Right renal pelvis (tissue), 4 donors: ENCODE results near the gene PHF3. TPM values are rescaled to one million over a fixed set of nuclear protein-coding genes. Genes with fewer than 3 reads are reported as not detected.
A peak's percentile ranks its signal among the peaks of the same experiment; 100 is the strongest.

ENCODE experiments used
- DNase-seq, 4 donors: peaks; one replicate each; pipeline ENCODE4 v3.0.0-alpha.2; 2013; ENCODE audit warnings: low read depth in 4 of 4, low spot score in 3 of 4, missing footprints in 1 of 4
- polyA plus RNA-seq, 4 donors: library from polyadenylated mRNA; unstranded; fragments of 120-200 nt; gene quantifications; one replicate each; pipeline ENCODE4 v1.2.1, GENCODE V29; 2013; ENCODE audit not compliant: insufficient read length in 4 of 4

The PHF3 gene
- polyA plus RNA-seq, 4 donors, result 55.5 to 69.1 (median 64.0) TPM

GRCh38 chr6:63644668-63645326 is 9.2 kb downstream of the PHF3 start:
- no peak for DNase-seq

- no peak for DNase-seq
Measured at GRCh38 chr6:63649269-63649668, 13.7 kb downstream of the PHF3 start.

GRCh38 chr6:63649847-63650265 is 14.3 kb downstream of the PHF3 start:
- no peak for DNase-seq

DNA sequence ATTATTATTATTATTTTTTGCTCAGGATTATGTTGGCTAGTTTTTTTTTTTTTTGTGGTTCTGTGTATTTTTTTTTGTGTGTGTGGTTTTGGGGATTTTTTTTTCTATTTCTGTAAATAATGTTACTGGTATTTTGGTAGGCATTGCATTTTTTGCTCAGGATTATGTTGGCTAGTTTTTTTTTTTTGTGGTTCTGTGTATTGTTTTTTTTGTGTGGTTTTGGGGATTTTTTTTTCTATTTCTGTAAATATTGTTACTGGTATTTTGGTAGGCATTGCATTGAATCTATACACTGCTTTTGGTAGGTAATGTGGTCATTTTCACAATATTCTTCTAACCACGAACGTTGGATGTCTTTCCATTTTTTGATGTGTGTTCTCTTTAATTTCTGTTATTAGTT is 17.4 kb downstream of the PHF3 start:
- no peak for DNase-seq

GRCh38 chr6:63660757-63661156 is 25.2 kb downstream of the PHF3 start:
- no peak for DNase-seq

DNA sequence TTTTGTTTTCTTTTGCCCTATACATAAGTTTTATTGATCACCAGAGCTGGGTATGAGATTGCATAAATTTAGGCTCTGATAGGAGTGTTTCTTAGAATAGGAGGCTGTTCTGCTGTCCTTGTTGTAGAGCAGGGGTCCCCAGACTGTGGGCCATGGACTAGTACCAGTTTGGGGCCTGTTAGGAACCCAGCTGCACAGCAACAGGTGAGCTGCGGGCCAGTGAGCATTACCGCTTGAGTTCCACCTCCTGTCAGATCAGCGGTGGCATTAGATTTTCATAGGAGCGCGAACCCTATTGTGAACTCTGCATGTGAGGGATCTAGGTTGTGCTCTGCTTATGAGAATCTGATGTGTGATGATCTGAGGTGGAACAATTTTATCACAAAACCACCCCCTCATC is 26.2 kb downstream of the PHF3 start:
- no peak for DNase-seq

DNA sequence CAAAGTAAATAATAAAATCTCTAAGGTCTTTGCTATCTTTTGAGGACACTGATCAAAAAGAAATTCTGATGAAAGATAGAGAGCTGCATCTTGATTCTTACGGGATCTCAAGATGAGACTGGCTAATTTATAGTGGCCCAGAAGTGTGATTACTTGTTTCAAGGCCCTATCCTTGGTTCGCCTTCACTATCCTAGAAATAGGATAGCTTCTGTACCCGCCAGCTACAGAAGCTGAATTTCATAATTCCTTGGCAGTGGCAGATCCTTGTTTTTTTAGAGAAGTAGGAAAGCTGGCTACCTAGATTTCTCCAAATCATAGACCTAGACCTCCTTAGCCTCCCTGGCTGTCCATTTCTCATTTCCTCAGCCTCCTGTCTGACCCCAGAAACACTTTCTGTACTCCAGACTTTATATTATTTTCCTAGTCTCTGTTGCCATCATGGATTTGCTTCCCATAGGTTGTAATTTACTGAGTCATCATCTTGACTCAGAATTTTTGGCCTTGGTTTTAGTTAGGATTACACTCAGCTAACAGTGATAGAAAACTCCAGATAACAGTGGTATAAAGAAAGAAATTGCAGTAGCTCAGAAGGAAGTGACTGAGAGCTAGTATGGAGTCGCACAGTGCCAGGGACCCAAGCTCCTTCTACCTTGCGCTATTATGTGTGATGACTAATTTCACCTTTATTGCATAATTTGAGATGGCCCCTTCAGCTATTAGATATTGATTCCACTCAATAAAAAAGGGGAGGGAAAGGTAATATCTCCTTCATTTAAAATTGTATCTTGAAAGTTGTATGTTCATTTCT is 27.7 kb downstream of the PHF3 start:
- no peak for DNase-seq

GRCh38 chr6:63663956-63664281 is 28.3 kb downstream of the PHF3 start:
- no peak for DNase-seq

DNA sequence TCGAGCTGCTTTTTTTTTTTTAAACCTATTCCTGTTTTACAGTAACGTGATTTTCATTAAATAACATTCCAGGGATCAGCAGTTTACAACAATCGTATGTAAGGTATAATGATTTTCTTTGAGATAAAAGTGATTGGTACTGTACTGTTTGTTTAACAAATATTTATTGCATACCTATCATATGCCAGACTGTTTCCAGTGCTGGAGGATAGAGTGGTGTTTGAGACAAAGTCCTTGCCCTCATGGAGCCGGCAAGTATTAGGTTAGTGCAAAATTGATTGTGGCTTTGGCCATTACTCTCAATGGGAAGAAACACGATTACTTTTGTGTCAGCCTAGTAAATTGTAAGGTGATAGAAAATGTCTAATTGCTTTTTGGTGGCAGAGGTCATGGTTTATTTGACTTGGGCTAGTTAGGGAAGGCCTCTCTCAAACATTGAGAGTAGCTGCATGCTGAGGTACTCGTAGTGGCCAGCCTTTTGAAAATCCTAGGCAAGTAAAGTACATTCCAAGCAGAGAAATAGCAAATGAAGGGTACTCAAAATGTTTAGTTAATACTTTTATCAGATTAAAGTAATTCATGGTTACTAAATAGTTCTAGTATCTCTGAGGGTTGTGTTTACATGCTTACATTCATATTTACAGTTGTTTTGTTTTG is 35.6 kb downstream of the PHF3 start:
- no peak for DNase-seq

DNA sequence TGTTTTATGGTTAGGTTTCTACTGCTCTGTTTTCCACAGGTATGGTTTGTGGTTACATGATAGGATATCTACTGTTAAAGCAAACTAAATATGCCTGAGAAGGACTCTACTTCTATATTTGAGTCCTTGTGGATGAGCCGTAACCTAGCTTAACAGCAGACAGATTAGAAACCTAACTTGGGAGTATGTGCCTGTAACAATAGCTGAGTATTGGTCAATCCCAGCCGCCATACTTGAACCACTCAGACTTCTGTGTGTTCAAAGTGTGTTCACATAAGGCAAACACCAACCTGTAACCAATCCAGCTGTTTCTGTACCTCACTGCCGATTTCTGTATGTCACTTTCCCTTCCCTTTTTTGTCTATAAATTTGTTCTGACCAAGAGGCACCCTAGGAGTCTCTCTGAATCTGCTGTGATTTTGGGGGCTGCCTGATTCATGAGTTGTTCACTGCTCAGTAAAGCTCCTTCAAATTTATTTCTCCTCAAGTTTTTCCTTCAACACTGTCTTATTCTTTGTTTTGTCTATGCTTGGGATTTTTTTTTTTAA is 37.1 kb downstream of the PHF3 start:
- no peak for DNase-seq

DNA sequence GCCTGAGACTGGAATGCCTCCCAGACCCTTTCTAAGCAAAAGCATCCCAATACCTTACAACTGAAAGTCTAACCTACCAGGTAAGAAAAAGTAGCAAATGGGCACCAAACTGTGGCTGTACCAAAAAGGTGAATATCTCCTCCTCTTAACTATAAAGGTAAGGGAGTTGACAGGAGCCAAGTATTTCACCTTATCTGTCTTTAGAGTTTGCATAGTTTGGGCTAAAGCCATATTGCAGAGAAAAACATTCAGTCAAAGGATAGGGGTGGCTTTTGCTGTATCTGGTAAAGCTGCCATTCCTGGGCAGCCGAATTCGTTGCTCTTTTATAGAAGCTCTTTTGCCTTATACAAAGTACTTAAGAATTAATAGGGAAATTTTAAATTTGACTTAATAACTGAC is 38.1 kb downstream of the PHF3 start:
- DNase-seq, result no peak

- DNase-seq, result no peak
Measured at GRCh38 chr6:63674635-63675034, 39.0 kb downstream of the PHF3 start.

DNA sequence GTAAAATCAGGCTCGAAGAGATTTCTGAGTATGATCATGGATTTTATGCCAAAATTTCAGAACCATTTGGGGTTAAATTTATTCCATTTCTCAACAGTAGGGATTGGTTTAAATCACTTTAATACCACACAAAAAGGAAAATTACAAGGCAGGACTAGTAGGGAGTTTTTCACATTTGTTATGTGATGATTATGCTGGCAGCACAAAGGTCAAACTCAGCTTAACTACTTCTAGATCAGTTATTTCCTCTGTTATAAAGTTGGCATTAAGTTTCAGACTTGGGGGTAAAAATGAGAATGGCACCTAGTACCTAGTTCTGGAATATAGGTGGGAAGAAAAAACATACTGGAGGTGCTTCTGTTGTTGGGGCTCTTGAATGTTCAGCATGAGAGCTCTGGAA is 39.5 kb downstream of the PHF3 start:
- DNase-seq, result no peak

DNA sequence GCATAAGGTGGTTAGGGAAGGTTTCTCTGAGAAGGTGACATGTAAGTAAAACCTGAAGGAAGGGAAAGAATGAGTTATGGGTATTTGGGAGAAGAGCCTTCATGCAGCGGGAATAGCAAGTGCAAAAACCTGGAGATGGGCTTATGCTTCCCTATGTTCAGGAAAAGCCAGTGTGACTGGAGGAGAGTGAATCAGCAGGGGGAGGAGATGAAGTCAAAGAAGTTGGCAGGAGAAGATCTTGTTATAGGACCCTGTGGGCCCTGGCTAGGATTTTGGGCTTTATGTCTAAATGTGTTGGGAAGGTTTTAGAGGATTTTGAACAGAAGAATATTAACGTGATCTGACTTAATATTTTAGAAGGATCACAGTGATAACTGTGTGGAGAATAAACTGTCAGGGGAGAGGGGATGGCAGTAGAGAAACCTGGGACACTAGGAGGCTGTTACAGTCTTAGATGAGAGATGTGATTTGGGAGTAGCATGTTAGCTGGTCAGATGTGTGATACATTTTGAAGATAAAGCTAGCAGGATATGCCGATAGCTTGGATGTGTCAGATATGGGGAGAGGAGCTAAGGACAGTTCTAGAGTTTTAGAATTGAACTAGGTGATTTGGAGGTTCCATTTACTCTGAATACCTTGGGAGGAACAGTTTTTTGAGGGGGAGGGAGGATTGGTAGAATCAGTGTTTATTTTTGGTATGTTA is 41.0 kb downstream of the PHF3 start:
- DNase-seq, result no peak

DNA sequence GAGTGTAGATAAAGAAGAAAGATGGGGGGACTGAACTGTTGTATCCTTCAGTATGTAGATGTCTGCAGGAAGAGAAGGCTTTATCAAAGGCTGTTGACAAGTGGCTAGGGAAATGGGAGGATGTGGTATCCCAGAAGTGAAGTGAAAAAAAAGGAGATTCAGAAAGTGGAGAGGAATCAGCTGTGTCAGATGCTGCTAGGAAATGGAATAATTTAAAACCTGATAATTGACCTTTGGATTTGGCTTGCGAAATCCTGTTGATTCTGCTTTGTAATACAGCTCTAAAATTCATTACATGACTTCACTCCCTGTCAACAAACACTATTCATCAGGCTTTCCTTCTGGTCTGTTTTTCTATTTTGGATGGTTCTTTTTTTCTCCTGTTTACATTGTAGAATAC is 41.7 kb downstream of the PHF3 start:
- DNase-seq, result peak in 2 of 4 donors; percentile 12 to 14

DNA sequence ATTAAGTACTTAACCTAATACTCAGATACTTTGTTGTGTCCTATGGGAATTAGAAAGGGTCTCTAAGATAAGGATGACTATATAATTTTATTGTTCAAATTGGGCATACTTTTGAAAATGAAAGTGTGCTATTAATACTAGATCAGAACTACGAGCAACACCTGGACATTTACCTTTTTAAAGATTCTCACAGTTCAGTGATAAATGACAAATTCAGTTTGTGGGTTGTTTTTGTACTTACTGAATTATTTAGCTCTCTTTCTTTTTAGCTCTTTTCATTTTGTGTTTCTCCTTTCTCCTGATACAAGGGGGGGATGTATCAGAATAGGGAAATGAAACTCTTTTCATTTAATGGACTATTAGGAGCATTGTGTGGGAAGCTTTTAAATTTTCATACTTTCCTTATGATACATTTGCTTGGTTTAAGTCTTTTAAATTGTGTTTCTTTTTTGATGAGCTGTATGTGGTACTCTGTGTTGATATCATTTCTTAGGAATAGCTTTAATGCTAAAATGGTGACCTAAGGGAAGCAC is 47.5 kb downstream of the PHF3 start:
- DNase-seq, result no peak

- no peak for DNase-seq
Measured at GRCh38 chr6:63685446-63686379, 50.1 kb downstream of the PHF3 start.

- DNase-seq, result no peak
Measured at GRCh38 chr6:63689421-63689820, 53.8 kb downstream of the PHF3 start.

GRCh38 chr6:63690221-63690620 is 54.6 kb downstream of the PHF3 start:
- DNase-seq, result no peak

GRCh38 chr6:63705707-63706106 is 70.1 kb downstream of the PHF3 start:
- DNase-seq, result no peak
